Suprapubic skin (tissue), 4 donors: ENCODE measurements around the gene KANSL3. TPM values are rescaled to one million over a fixed set of nuclear protein-coding genes. Genes with fewer than 3 reads are reported as not detected.

Experiments used
- DNase-seq, 2 donors: peaks; one replicate each; pipeline ENCODE4 v3.0.0-alpha.2; 2019; ENCODE audit warnings: low spot score in 2 of 2
- H3K27ac ChIP-seq: fragments of 200-600 bp; sonication (generic); one replicate; pipeline ENCODE4 v1.5.1; 2019
- H3K27me3 ChIP-seq: fragments of 200-600 bp; sonication (generic); one replicate; pipeline ENCODE4 v1.5.1; 2019
- H3K36me3 ChIP-seq: fragments of 200-600 bp; sonication (generic); one replicate; pipeline ENCODE4 v1.5.1; 2019
- H3K4me1 ChIP-seq: fragments of 200-600 bp; sonication (generic); one replicate; pipeline ENCODE4 v1.5.1; 2019
- H3K4me3 ChIP-seq: fragments of 200-600 bp; sonication (generic); one replicate; pipeline ENCODE4 v1.5.1; 2019; ENCODE audit warnings: mild to moderate bottlenecking
- H3K9me3 ChIP-seq: fragments of 200-600 bp; sonication (generic); one replicate; pipeline ENCODE4 v1.5.1; 2019
- EP300 ChIP-seq: sonication (generic); formaldehyde crosslinking; IDR thresholded peaks from one replicate; pipeline ENCODE4 v1.6.1; 2017; ENCODE audit warnings: antibody characterized with exemption
- POLR2A ChIP-seq, 2 donors: fragments of 450-650 bp; IDR thresholded peaks; one replicate each; pipeline ENCODE4 v1.6.1; 2017; ENCODE audit warnings: antibody characterized with exemption in 2 of 2, mild to moderate bottlenecking in 2 of 2, moderate library complexity in 2 of 2
- POLR2AphosphoS5 ChIP-seq, 3 donors: sonication (generic); formaldehyde crosslinking; IDR thresholded peaks; one replicate each; pipeline ENCODE4 v1.6.1; 2017; ENCODE audit warnings: antibody characterized with exemption in 3 of 3
- WGBS: methylation state at CpG from one replicate; pipeline ENCODE4 v1.1.5; 2018; 5-methylcytosine and 5-hydroxymethylcytosine counted together
- total RNA-seq, 4 donors: library from RNA; depleted of rRNA; stranded (reverse); fragments of >200 nt; gene quantifications; one replicate each; pipeline ENCODE4 v1.1.0, GENCODE V29; 2016
- TF ChIP-seq, protein P1 (sequence below), 2 donors: fragments of 200-600 bp in 1 of 2; fragments of 450-650 bp in 1 of 2; sonication (generic) in 1 of 2; IDR thresholded peaks; one replicate each; pipeline ENCODE4 v1.5.1; 2016 to 2019; ENCODE audit warnings: antibody characterized with exemption in 2 of 2, mild to moderate bottlenecking in 1 of 2, moderate library complexity in 1 of 2

KANSL3 gene
- total RNA-seq, 4 donors from 2014 or later: 29.3 to 70.5 (median 37.4) TPM

DNA sequence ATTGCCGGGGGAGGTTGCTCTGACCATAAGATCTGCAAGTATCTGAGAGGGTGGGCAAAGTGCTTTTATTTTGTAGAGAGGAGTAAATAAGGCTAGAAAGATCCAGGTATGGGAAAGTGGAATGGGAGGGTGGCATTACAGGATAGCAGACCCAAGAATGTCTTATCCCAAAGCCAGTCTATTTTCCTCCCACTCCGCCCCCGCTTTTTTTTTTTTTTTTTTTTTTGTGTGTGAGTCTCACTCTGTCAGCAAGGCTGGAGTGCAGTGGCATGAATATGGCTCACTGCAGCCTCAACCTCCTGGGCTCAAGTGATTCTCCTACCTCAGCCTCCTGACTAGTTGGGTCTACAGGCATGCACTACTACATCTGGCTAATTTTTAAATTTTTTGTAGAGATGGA is 70.0 kb downstream of the KANSL3 start:
- TF ChIP-seq POLR2AphosphoS5 (IDR thresholded peaks at IDR 0.05): no peak
- TF ChIP-seq, protein P1, sequence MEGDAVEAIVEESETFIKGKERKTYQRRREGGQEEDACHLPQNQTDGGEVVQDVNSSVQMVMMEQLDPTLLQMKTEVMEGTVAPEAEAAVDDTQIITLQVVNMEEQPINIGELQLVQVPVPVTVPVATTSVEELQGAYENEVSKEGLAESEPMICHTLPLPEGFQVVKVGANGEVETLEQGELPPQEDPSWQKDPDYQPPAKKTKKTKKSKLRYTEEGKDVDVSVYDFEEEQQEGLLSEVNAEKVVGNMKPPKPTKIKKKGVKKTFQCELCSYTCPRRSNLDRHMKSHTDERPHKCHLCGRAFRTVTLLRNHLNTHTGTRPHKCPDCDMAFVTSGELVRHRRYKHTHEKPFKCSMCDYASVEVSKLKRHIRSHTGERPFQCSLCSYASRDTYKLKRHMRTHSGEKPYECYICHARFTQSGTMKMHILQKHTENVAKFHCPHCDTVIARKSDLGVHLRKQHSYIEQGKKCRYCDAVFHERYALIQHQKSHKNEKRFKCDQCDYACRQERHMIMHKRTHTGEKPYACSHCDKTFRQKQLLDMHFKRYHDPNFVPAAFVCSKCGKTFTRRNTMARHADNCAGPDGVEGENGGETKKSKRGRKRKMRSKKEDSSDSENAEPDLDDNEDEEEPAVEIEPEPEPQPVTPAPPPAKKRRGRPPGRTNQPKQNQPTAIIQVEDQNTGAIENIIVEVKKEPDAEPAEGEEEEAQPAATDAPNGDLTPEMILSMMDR (IDR thresholded peaks at IDR 0.05): no peak
- no peak for TF ChIP-seq EP300
- TF ChIP-seq POLR2A (IDR thresholded peaks at IDR 0.05): no peak
- DNase-seq: no peak
- WGBS: 91% methylated on average over 3 of the region's 3 CpGs

DNA sequence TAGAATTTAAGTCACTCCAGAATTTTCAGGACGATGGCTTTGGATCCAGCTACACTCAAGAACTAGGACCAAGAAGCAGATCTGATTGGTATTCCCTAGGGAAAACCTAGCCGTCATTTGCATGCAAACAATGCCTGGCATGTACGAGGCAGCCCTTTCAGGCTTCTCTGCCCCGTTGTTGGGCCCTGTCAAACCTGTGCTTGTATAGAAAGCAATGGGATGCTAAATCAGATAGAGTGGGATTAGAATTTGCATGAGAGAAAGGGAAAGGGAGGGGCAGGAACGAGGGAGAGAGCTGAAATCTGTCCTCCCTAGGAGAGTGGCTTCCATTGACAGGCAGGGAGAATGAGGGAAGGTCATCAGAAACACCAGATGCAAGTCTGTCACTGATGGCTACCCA is 73.0 kb downstream of the KANSL3 start:
- Histone ChIP-seq H3K4me1 (no peaks in the 10 kb centered on the region), H3K27me3 (no peaks in the 10 kb centered on the region), H3K36me3 (no peaks in the 10 kb centered on the region), H3K9me3 (no peaks in the 10 kb centered on the region), H3K27ac (no peak overlapping the region), H3K4me3 (no peak overlapping the region)
- DNase-seq: no peak
- 74% methylated on average over 5 of the region's 5 CpGs for WGBS
- TF ChIP-seq EP300 (no peak), POLR2AphosphoS5 (IDR thresholded peaks at IDR 0.05) (no peak), POLR2A (IDR thresholded peaks at IDR 0.05) (no peak)
- TF ChIP-seq, protein P1 (IDR thresholded peaks at IDR 0.05): no peak

More for the DNA sequence above, 70.0 kb downstream of the KANSL3 start:
- Histone ChIP-seq H3K27ac (no peak overlapping the region), H3K4me3 (no peak overlapping the region), H3K4me1 (no peaks in the 10 kb centered on the region), H3K27me3 (no peaks in the 10 kb centered on the region), H3K9me3 (no peaks in the 10 kb centered on the region), H3K36me3 (no peaks in the 10 kb centered on the region)

DNA sequence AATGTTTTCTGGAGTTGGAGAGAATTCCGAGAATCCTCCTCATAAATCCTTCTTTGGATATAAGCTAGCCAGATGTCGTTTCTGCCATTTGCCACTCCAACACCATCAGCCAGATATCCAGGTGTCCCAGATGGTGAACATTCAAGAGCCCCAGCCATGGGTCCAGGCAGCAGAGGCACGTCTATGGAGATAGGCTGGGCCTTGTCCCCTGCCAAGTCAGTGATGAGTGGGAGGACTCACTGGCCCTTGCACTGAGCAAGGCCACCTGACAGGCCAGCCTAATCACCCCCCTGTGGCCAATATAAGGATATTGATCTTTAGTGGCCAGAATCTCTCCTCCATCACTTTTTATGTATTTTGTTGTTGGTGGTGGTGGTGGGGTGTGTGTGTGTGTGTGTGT is 73.5 kb downstream of the KANSL3 start:
- Histone ChIP-seq H3K9me3 (no peaks in the 10 kb centered on the region), H3K4me3 (no peak overlapping the region), H3K4me1 (no peaks in the 10 kb centered on the region), H3K27ac (no peak overlapping the region), H3K27me3 (no peaks in the 10 kb centered on the region), H3K36me3 (no peaks in the 10 kb centered on the region)
- WGBS: 70% methylated on average over 3 of the region's 3 CpGs
- no peak for DNase-seq
- TF ChIP-seq, protein P1 (IDR thresholded peaks at IDR 0.05): no peak
- TF ChIP-seq POLR2AphosphoS5 (IDR thresholded peaks at IDR 0.05): no peak
- TF ChIP-seq POLR2A (IDR thresholded peaks at IDR 0.05): no peak
- TF ChIP-seq EP300: no peak

DNA sequence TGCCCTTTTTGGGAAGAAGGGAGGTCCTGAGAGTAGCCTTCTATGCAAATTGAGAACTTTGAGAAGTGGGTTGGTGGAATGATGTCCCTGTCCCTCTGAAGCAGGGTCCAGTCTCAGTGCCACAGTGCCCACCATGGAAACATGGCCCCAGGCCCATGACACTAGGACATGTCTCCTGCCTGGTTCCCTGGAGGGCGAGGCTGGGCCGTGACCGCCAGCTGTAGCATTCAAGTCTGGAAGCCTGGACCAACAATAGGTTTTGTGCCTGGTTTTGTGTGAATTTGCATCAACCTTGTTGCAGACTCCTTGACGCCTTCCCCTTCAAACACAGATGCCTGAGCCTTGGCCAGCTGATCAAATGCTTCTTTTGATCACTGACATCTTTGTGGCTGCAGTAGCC is 74.1 kb downstream of the KANSL3 start:
- DNase-seq: no peak
- Histone ChIP-seq H3K27ac (no peak overlapping the region), H3K36me3 (no peaks in the 10 kb centered on the region), H3K4me3 (no peak overlapping the region), H3K27me3 (no peaks in the 10 kb centered on the region), H3K4me1 (no peaks in the 10 kb centered on the region), H3K9me3 (no peaks in the 10 kb centered on the region)
- 72% methylated on average over 4 of the region's 4 CpGs for WGBS
- TF ChIP-seq, protein P1 (IDR thresholded peaks at IDR 0.05): no peak
- TF ChIP-seq POLR2A (IDR thresholded peaks at IDR 0.05) (no peak), EP300 (no peak), POLR2AphosphoS5 (IDR thresholded peaks at IDR 0.05) (no peak)

DNA sequence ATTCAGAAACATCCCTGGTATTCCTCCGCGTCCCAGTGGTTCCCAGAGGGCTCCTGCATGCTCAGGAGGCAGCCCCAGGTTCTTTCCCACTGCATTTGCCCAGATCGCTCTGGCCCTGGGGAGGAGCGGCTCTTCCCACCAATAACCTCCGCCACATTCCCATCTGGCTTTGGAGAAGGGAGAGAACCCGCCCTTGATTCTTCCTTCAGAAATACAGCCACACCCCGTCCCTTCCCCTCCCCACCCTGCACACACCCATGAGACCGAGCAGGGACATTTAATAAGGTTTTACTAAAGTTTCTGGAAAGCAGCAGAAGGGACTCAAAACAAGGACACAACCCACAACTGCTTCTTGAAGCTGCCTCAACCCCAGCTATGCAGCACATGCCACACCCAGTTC is 79.6 kb downstream of the KANSL3 start:
- 67% methylated on average over 8 of the region's 8 CpGs for WGBS
- Histone ChIP-seq H3K4me3 (no peak overlapping the region), H3K27ac (no peak overlapping the region), H3K9me3 (no peaks in the 10 kb centered on the region), H3K27me3 (no peaks in the 10 kb centered on the region), H3K36me3 (no peaks in the 10 kb centered on the region), H3K4me1 (peaks cover 14% of the 10 kb centered on the region)
- no peak for DNase-seq
- TF ChIP-seq EP300: no peak
- TF ChIP-seq, protein P1 (IDR thresholded peaks at IDR 0.05): no peak
- no peak for TF ChIP-seq POLR2AphosphoS5 (IDR thresholded peaks at IDR 0.05)
- no peak for TF ChIP-seq POLR2A (IDR thresholded peaks at IDR 0.05)
